Neuronal stem cell (in vitro differentiated cells): ENCODE measurements around the gene PLGRKT.

Source experiments
- DNase-seq: peaks from one replicate; pipeline ENCODE4 v3.0.0-alpha.2; 2013; ENCODE audit warnings: low spot score
- H2AFZ ChIP-seq: one replicate; pipeline ENCODE4 v1.6.1; 2013; ENCODE audit warnings: mild to moderate bottlenecking, low read length, inconsistent platforms
- H2AK5ac ChIP-seq: 2 replicates; pipeline ENCODE4 v1.6.1; 2013; ENCODE audit warnings: low read depth, mild to moderate bottlenecking, inconsistent platforms, low read length, moderate library complexity, mixed read lengths
- H2BK120ac ChIP-seq: 2 replicates; pipeline ENCODE4 v1.6.1; 2013; ENCODE audit warnings: low read depth, mild to moderate bottlenecking, inconsistent platforms, low read length, moderate library complexity, mixed read lengths
- H2BK12ac ChIP-seq: one replicate; pipeline ENCODE4 v1.6.1; 2013; ENCODE audit warnings: low read length, inconsistent platforms
- H2BK15ac ChIP-seq: 2 replicates; pipeline ENCODE4 v1.6.1; 2013; ENCODE audit warnings: mild to moderate bottlenecking, low read length, inconsistent platforms, mixed read lengths
- H2BK5ac ChIP-seq: one replicate; pipeline ENCODE4 v1.6.1; 2013; ENCODE audit warnings: inconsistent platforms, mild to moderate bottlenecking, low read length, moderate library complexity
- H3K14ac ChIP-seq: one replicate; pipeline ENCODE4 v1.6.1; 2013; ENCODE audit warnings: low read length, inconsistent platforms
- H3K18ac ChIP-seq: 2 replicates; pipeline ENCODE4 v1.6.1; 2013; ENCODE audit warnings: low read length, inconsistent platforms
- H3K23ac ChIP-seq: 2 replicates; pipeline ENCODE4 v1.6.1; 2013; ENCODE audit warnings: low read depth, mild to moderate bottlenecking, mixed read lengths, low read length, inconsistent platforms; ENCODE audit not compliant: poor library complexity
- H3K27ac ChIP-seq: replicated peaks from 3 replicates; pipeline ENCODE4 v1.5.1; 2013; ENCODE audit warnings: low read length, inconsistent platforms
- H3K27me3 ChIP-seq, 3 experiments: 2 replicates each; pipeline ENCODE4 v1.6.1; 2013; ENCODE audit warnings: low read length in 3 of 3, mild to moderate bottlenecking in 2 of 3, inconsistent platforms in 1 of 3, low read depth in 1 of 3, mixed read lengths in 1 of 3, moderate library complexity in 1 of 3; ENCODE audit not compliant: control insufficient read depth in 3 of 3, insufficient read depth in 3 of 3
- H3K36me3 ChIP-seq, 2 donors: replicated peaks in 1 of 2; 2 replicates each; pipeline ENCODE4 v1.6.1; 2013; ENCODE audit warnings: low read length in 2 of 2; ENCODE audit not compliant: control insufficient read depth in 2 of 2, insufficient read depth in 2 of 2
- H3K4ac ChIP-seq: 2 replicates; pipeline ENCODE4 v1.6.1; 2013; ENCODE audit warnings: inconsistent platforms, mild to moderate bottlenecking, low read length, moderate library complexity
- H3K4me1 ChIP-seq, 2 donors: 1 replicate in 1 of 2; 2 replicates in 1 of 2; pipeline ENCODE4 v1.6.1; 2013; ENCODE audit warnings: low read length in 2 of 2, low read depth in 1 of 2; ENCODE audit not compliant: control insufficient read depth in 2 of 2, insufficient read depth in 1 of 2
- H3K4me2 ChIP-seq: one replicate; pipeline ENCODE4 v1.6.1; 2013; ENCODE audit warnings: mild to moderate bottlenecking, low read length, inconsistent platforms; ENCODE audit not compliant: insufficient read depth, poor library complexity, severe bottlenecking
- H3K4me3 ChIP-seq, 2 donors: 2 replicates each; pipeline ENCODE4 v1.5.1; 2013; ENCODE audit warnings: low read length in 2 of 2, mild to moderate bottlenecking in 2 of 2, inconsistent platforms in 1 of 2, moderate library complexity in 1 of 2
- H3K79me1 ChIP-seq: one replicate; pipeline ENCODE4 v1.6.1; 2013; ENCODE audit warnings: low read depth, mild to moderate bottlenecking, inconsistent platforms, low read length, moderate library complexity
- H3K9ac ChIP-seq: one replicate; pipeline ENCODE4 v1.6.1; 2013; ENCODE audit warnings: mild to moderate bottlenecking, low read depth, low read length, inconsistent platforms; ENCODE audit not compliant: poor library complexity
- H3K9me3 ChIP-seq, 2 donors: replicated peaks in 1 of 2; 2 replicates each; pipeline versions ENCODE3 to v1.6.1; 2013; ENCODE audit warnings: low read length in 2 of 2, mild to moderate bottlenecking in 2 of 2, inconsistent platforms in 1 of 2, low read depth in 1 of 2, mixed read lengths in 1 of 2, moderate library complexity in 1 of 2; ENCODE audit not compliant: control insufficient read depth in 2 of 2, insufficient read depth in 1 of 2
- H4K8ac ChIP-seq: one replicate; pipeline ENCODE4 v1.6.1; 2013; ENCODE audit warnings: low read depth, mild to moderate bottlenecking, inconsistent platforms, low read length, moderate library complexity
- H4K91ac ChIP-seq: one replicate; pipeline ENCODE4 v1.6.1; 2013; ENCODE audit warnings: low read length, low read depth, mild to moderate bottlenecking, inconsistent platforms; ENCODE audit not compliant: poor library complexity
- WGBS, 2 donors: extraction: QIAGEN DNeasy Blood & Tissue Kit; methylation state at CpG; one replicate each; pipeline ENCODE4 v1.1.7; 2013; ENCODE audit warnings: missing lambda C conversion rate in 2 of 2, mixed read lengths in 1 of 2; ENCODE audit not compliant: insufficient read length in 2 of 2, insufficient replicate concordance in 1 of 2; ENCODE audit errors: extremely low coverage in 2 of 2; 5-methylcytosine and 5-hydroxymethylcytosine counted together

The PLGRKT gene

DNA sequence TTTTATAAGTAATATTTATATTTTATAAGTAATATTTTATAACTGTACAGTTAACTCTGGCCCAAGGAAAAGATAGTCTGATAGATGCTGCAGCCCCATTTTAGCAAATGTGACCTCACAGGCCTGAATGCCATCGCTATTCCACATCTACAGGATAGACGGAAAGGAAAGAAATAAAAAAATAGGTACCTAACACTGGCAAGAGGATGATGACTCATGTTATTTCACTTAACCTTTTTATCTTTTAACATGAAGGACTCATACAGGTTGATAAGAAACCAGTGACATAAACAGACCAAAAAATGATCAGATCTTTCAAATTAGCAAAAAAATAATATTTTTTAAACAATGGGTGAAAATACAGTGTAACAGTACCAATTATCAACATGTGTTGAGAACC lies 15.3 kb upstream of the PLGRKT start:
- H3K4me2 ChIP-seq = no peak overlapping the region

DNA sequence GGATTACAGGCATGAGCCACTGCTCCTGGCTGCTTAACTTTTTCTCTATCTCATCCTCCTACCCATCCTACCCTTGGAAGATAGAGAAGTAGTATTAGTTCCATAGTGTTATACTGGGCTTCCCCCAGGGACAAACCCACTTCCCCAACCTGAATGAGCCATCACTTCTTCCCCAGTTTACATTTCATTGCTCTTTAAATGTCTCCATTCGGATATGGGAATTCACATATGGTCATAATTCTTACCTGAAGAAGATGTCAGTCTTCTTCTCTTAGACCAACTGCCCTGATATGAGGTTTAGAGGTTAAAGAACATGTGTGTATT lies 14.5 kb upstream of the PLGRKT start:
- Histone ChIP-seq H3K23ac (no peak overlapping the region), H3K36me3 (no peaks in the 10 kb centered on the region), H3K27me3 (peaks cover 0 to 2% (median 0%) of the 10 kb centered on the region in 3 experiments), H3K9ac (no peak overlapping the region), H3K27ac (no peak overlapping the region), H3K4me3 (no peak overlapping the region), H3K9me3 (no peaks in the 10 kb centered on the region), H2BK5ac (no peak overlapping the region), H3K18ac (no peak overlapping the region), H3K4me1 (peaks cover 0 to 1% of the 10 kb centered on the region in 2 donors), H2BK15ac (no peak overlapping the region), H4K91ac (no peak overlapping the region), H2BK12ac (no peak overlapping the region), H3K4me2 (no peak overlapping the region), H2AK5ac (no peak overlapping the region), H3K4ac (no peak overlapping the region), H3K14ac (no peak overlapping the region), H2AFZ (no peak overlapping the region), H3K79me1 (no peaks in the 10 kb centered on the region), H2BK120ac (no peak overlapping the region), H4K8ac (no peak overlapping the region)
- WGBS, 2 donors = no CpG with 5 or more reads among the region's 1 CpG
- DNase-seq = no peak

More for the DNA sequence above, 15.3 kb upstream of the PLGRKT start:
- DNase-seq = no peak
- Histone ChIP-seq H3K14ac (no peak overlapping the region), H2AFZ (no peak overlapping the region), H4K8ac (no peak overlapping the region), H3K27me3 (peaks cover 0 to 2% (median 0%) of the 10 kb centered on the region in 3 experiments), H3K36me3 (no peaks in the 10 kb centered on the region), H3K79me1 (no peaks in the 10 kb centered on the region), H2BK15ac (no peak overlapping the region), H3K23ac (no peak overlapping the region), H3K27ac (no peak overlapping the region), H2BK12ac (no peak overlapping the region), H2BK120ac (no peak overlapping the region), H2BK5ac (no peak overlapping the region), H4K91ac (no peak overlapping the region), H3K9me3 (no peaks in the 10 kb centered on the region), H3K4me3 (no peak overlapping the region), H3K4me1 (peaks cover 0 to 1% of the 10 kb centered on the region in 2 donors), H3K18ac (no peak overlapping the region), H3K9ac (no peak overlapping the region), H2AK5ac (no peak overlapping the region), H3K4ac (no peak overlapping the region)
- WGBS, 2 donors = no CpG with 5 or more reads among the region's 2 CpGs

DNA sequence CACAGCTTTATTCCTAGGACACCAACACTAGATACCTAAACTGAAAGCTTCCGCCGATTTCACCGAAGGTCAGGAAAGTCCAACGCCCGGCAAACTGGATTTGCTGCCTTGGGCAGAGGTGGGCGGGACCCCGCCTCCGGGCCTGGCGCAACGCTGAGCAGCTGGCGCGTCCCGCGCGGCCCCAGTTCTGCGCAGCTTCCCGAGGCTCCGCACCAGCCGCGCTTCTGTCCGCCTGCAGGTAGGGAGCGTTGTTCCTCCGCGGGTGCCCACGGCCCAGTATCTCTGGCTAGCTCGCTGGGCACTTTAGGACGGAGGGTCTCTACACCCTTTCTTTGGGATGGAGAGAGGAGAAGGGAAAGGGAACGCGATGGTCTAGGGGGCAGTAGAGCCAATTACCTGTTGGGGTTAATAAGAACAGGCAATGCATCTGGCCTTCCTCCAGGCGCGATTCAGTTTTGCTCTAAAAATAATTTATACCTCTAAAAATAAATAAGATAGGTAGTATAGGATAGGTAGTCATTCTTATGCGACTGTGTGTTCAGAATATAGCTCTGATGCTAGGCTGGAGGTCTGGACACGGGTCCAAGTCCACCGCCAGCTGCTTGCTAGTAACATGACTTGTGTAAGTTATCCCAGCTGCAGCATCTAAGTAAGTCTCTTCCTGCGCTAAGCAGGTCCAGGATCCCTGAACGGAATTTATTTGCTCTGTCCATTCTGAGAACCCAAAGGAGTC lies 12.8 kb upstream of the PLGRKT start, which contains the start of gene CD274:
TSS of gene CD274 (plus strand) at position 184 of the 733 bp plus-strand sequence. CDS start 5,572 bp downstream, outside the sequence.
- Histone ChIP-seq H3K27ac (no peak within 1 kb of the TSS), H4K91ac (no peak within 1 kb of the TSS), H3K4me2 (peak within 1 kb of the TSS; percentile 21), H2BK15ac (no peak within 1 kb of the TSS), H2AK5ac (no peak within 1 kb of the TSS), H2BK120ac (no peak within 1 kb of the TSS), H3K36me3 (no peaks in the 10 kb centered on the region), H3K9ac (no peak within 1 kb of the TSS), H2AFZ (peak within 1 kb of the TSS; percentile 88), H3K4me3 (peak within 1 kb of the TSS; percentile 33 to 65), H3K14ac (no peak within 1 kb of the TSS), H3K9me3 (no peaks in the 10 kb centered on the region), H2BK12ac (no peak within 1 kb of the TSS), H3K27me3 (peaks cover 0 to 7% (median 0%) of the 10 kb centered on the region in 3 experiments), H3K23ac (no peak within 1 kb of the TSS), H4K8ac (no peak within 1 kb of the TSS), H2BK5ac (no peak within 1 kb of the TSS), H3K4me1 (peaks cover 0 to 1% of the 10 kb centered on the region in 2 donors), H3K4ac (no peak within 1 kb of the TSS), H3K18ac (no peak within 1 kb of the TSS), H3K79me1 (no peaks in the 10 kb centered on the region)
- WGBS, 2 donors = no CpG with 5 or more reads among the region's 36 CpGs
- DNase-seq = peak; percentile 61

DNA sequence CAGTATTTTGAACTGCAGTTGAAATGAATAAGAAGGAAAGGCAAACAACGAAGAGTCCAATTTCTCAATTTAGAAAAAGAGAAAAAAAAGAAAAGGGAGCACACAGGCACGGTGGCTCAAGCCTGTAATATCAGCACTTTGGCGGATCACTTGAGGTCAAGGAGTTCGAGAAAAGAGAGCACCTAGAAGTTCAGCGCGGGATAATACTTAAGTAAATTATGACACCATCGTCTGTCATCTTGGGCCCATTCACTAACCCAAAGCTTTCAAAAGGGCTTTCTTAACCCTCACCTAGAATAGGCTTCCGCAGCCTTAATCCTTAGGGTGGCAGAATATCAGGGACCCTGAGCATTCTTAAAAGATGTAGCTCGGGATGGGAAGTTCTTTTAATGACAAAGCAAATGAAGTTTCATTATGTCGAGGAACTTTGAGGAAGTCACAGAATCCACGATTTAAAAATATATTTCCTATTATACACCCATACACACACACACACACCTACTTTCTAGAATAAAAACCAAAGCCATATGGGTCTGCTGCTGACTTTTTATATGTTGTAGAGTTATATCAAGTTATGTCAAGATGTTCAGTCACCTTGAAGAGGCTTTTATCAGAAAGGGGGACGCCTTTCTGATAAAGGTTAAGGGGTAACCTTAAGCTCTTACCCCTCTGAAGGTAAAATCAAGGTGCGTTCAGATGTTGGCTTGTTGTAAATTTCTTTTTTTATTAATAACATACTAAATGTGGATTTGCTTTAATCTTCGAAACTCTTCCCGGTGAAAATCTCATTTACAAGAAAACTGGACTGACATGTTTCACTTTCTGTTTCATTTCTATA lies 12.0 kb upstream of the PLGRKT start:
- peaks cover 0 to 1% of the 10 kb centered on the region in 2 donors for H3K4me1 ChIP-seq
- H3K4ac ChIP-seq = no peak overlapping the region
- H2AK5ac ChIP-seq = no peak overlapping the region
- H2AFZ ChIP-seq = peak overlapping the region; percentile 88
- H3K9ac ChIP-seq = no peak overlapping the region
- H4K8ac ChIP-seq = no peak overlapping the region
- no peaks in the 10 kb centered on the region for H3K9me3 ChIP-seq
- H2BK120ac ChIP-seq = no peak overlapping the region
- H2BK12ac ChIP-seq = no peak overlapping the region
- no peaks in the 10 kb centered on the region for H3K79me1 ChIP-seq
- no peak overlapping the region for H2BK15ac ChIP-seq
- no peak overlapping the region for H3K4me2 ChIP-seq
- DNase-seq = no peak
- H3K4me3 ChIP-seq = peak overlapping the region in 1 of 2 donors; percentile 33
- no peak overlapping the region for H4K91ac ChIP-seq
- peaks cover 0 to 7% (median 0%) of the 10 kb centered on the region in 3 experiments for H3K27me3 ChIP-seq
- no CpG with 5 or more reads among the region's 15 CpGs for WGBS, 2 donors
- H3K14ac ChIP-seq = no peak overlapping the region
- no peak overlapping the region for H2BK5ac ChIP-seq
- H3K36me3 ChIP-seq = no peaks in the 10 kb centered on the region
- no peak overlapping the region for H3K18ac ChIP-seq
- no peak overlapping the region for H3K23ac ChIP-seq
- no peak overlapping the region for H3K27ac ChIP-seq
